Endothelial cell of umbilical vein (primary cell): ENCODE results near the gene MFNG. TPM values are rescaled to one million over a fixed set of nuclear protein-coding genes. Genes with fewer than 3 reads are reported as not detected.

ENCODE experiments used
- BruUV-seq: library from RNA; stranded (reverse); fragments of 400-500 nt; replicated peaks from 2 replicates; lab custom pipeline; 2021; lab: Mats Ljungman, UMichigan
- CTCF ChIA-PET: fragments of 300-600, 350-600 bp; sonication (Branson Sonifier 250); formaldehyde crosslinking; loops from one replicate; lab custom pipeline; 2021; ENCODE audit warnings: antibody characterized with exemption, inconsistent platforms; lab: Charles Lee
- POLR2A ChIA-PET: fragments of 300-600, 350-600 bp; sonication (Branson Sonifier 250); formaldehyde crosslinking; loops from one replicate; lab custom pipeline; 2021; ENCODE audit warnings: antibody characterized with exemption, inconsistent platforms; lab: Charles Lee
- DNase-seq: peaks from one replicate; pipeline ENCODE4 v3.0.0-alpha.2; 2011; ENCODE audit warnings: low read depth, low spot score
- FAIRE-seq: peaks from 2 replicates; lab custom pipeline; 2011; peaks lifted over from hg19 to GRCh38; lab: Jason Lieb, UNC
- H2AFZ ChIP-seq: 2 replicates; pipeline ENCODE4 v1.6.0; 2012; ENCODE audit warnings: low read depth, low read length, control low read depth, inconsistent platforms
- H3K27ac ChIP-seq: 2 replicates; pipeline ENCODE4 v1.5.1; 2011; ENCODE audit warnings: low read depth, mild to moderate bottlenecking, control low read depth, low read length, moderate library complexity; ENCODE audit not compliant: insufficient read depth
- H3K27me3 ChIP-seq, 2 experiments: 2 replicates each; pipeline versions ENCODE4 v1.6.0 to v1.6.1; 2011; ENCODE audit warnings: low read length in 2 of 2, mixed read lengths in 1 of 2; ENCODE audit not compliant: control insufficient read depth in 2 of 2, insufficient read depth in 2 of 2
- H3K36me3 ChIP-seq, 2 experiments: 2 replicates in 1 of 2; 3 replicates in 1 of 2; pipeline ENCODE4 v1.5.1; 2011; ENCODE audit warnings: low read length in 2 of 2, mild to moderate bottlenecking in 1 of 2, moderate library complexity in 1 of 2; ENCODE audit not compliant: control insufficient read depth in 2 of 2, insufficient read depth in 2 of 2; ENCODE audit errors: extremely low read depth in 1 of 2
- H3K4me1 ChIP-seq: 3 replicates; pipeline ENCODE4 v1.5.1; 2011; ENCODE audit warnings: mild to moderate bottlenecking, low read length; ENCODE audit not compliant: control insufficient read depth, insufficient read depth; ENCODE audit errors: extremely low read depth
- H3K4me2 ChIP-seq: 2 replicates; pipeline ENCODE4 v1.6.1; 2011; ENCODE audit warnings: low read length, control low read depth, mixed read lengths; ENCODE audit not compliant: insufficient read depth
- H3K4me3 ChIP-seq, 3 experiments: fragments of 200-600 bp in 1 of 3; sonication (generic), shearing (Covaris generic) in 1 of 3; replicated peaks in 1 of 3; 2 replicates each; pipeline ENCODE4 v1.5.1; 2011 to 2016; ENCODE audit warnings: control low read depth in 3 of 3, low read length in 3 of 3, mild to moderate bottlenecking in 2 of 3, inconsistent platforms in 1 of 3, low read depth in 1 of 3, moderate library complexity in 1 of 3; ENCODE audit not compliant: insufficient read depth in 1 of 3
- H3K79me2 ChIP-seq: 2 replicates; pipeline ENCODE4 v1.6.0; 2012; ENCODE audit warnings: low read length, inconsistent platforms; ENCODE audit not compliant: control insufficient read depth, insufficient read depth
- H3K9ac ChIP-seq: replicated peaks from 2 replicates; pipeline ENCODE3; 2011; ENCODE audit warnings: low read length, control low read depth; ENCODE audit not compliant: insufficient read depth; ENCODE audit errors: extremely low read depth
- H3K9me1 ChIP-seq: replicated peaks from 3 replicates; pipeline ENCODE4 v1.6.0; 2011; ENCODE audit warnings: mild to moderate bottlenecking, low read length; ENCODE audit not compliant: control insufficient read depth, insufficient read depth; ENCODE audit errors: extremely low read depth
- H3K9me3 ChIP-seq: replicated peaks from 2 replicates; pipeline ENCODE4 v1.5.1; 2012; ENCODE audit warnings: low read length, inconsistent platforms; ENCODE audit not compliant: control insufficient read depth, insufficient read depth
- H4K20me1 ChIP-seq: replicated peaks from 2 replicates; pipeline ENCODE3; 2011; ENCODE audit warnings: mild to moderate bottlenecking, low read length; ENCODE audit not compliant: control insufficient read depth, insufficient read depth; ENCODE audit errors: extremely low read depth
- EZH2 ChIP-seq: IDR thresholded peaks from 2 replicates; pipeline ENCODE4 v1.6.1; 2012; ENCODE audit warnings: borderline replicate concordance, low read depth, mild to moderate bottlenecking, moderate library complexity, low read length, inconsistent platforms; ENCODE audit not compliant: severe bottlenecking
- FOS ChIP-seq: IDR thresholded peaks from 2 replicates; pipeline ENCODE4 v1.6.1; 2011; ENCODE audit warnings: mild to moderate bottlenecking, low read length, moderate library complexity, borderline replicate concordance; ENCODE audit not compliant: insufficient read depth
- GATA2 ChIP-seq: IDR thresholded peaks from 2 replicates; pipeline ENCODE4 v1.7.0; 2011; ENCODE audit warnings: low read depth, mild to moderate bottlenecking, moderate library complexity, mixed read lengths, low read length; ENCODE audit not compliant: insufficient read length, insufficient read depth
- JUN ChIP-seq: IDR thresholded peaks from 2 replicates; pipeline ENCODE4 v1.6.1; 2011; ENCODE audit warnings: borderline replicate concordance, low read depth; ENCODE audit not compliant: insufficient read length, insufficient read depth
- MAX ChIP-seq: IDR thresholded peaks from 2 replicates; pipeline ENCODE4 v1.6.1; 2011; ENCODE audit not compliant: insufficient read depth, insufficient read length
- MYC ChIP-seq: IDR thresholded peaks from one replicate; pipeline ENCODE4 v1.6.1; 2011; ENCODE audit warnings: mild to moderate bottlenecking, low read depth, low read length
- POLR2A ChIP-seq: IDR thresholded peaks from 2 replicates; pipeline ENCODE4 v1.6.1; 2012; ENCODE audit warnings: low read depth, mild to moderate bottlenecking, control low read depth, low read length
- POLR2AphosphoS5 ChIP-seq: IDR thresholded peaks from 2 replicates; pipeline ENCODE4 v1.6.1; 2012; ENCODE audit warnings: low read depth, mild to moderate bottlenecking, control low read depth, low read length, moderate library complexity; ENCODE audit not compliant: insufficient read depth
- dilution Hi-C: fragments of 300-500 bp; cut with MboI; formaldehyde crosslinking; loops from one replicate; pipeline ENCODE4 v1.15.0; 2019; ENCODE audit warnings: low sequenced_read_pairs; ENCODE audit not compliant: extremely low pct_ligation_motif_present
- intact Hi-C: fragments of 100-400 bp; cut with micrococcal nuclease; formaldehyde crosslinking; loops from one replicate; pipeline ENCODE4 v1.10.0; 2022
- polyA plus RNA-seq, 4 experiments: library from polyadenylated mRNA; depleted of rRNA in 3 of 4; stranded (reverse) in 3 of 4; unstranded in 1 of 4; fragments of >200 nt; gene quantifications; 2 replicates each; pipeline versions ENCODE4 v1.2.1 to v1.2.3, GENCODE V29; 2011 to 2012; ENCODE audit warnings: missing spikeins in 1 of 4
- total RNA-seq: library from RNA; stranded (reverse); gene quantifications from 2 replicates; pipeline ENCODE4 v1.2.3, GENCODE V29; 2021
- TF ChIP-seq, protein P1 (sequence below), 2 donors: IDR thresholded peaks; 1 replicate in 1 of 2; 2 replicates in 1 of 2; pipeline ENCODE4 v1.5.1; 2011; ENCODE audit warnings: low read length in 2 of 2, mild to moderate bottlenecking in 2 of 2, moderate library complexity in 2 of 2, control low read depth in 1 of 2, inconsistent platforms in 1 of 2, low read depth in 1 of 2; ENCODE audit not compliant: insufficient read depth in 1 of 2; ENCODE audit errors: extremely low read depth in 1 of 2

The MFNG gene
- total and polyA plus RNA-seq, 2 donors (not counting 3 experiments of a cell fraction or from before 2014, with no cell fraction given): 188 to 257 TPM

DNA sequence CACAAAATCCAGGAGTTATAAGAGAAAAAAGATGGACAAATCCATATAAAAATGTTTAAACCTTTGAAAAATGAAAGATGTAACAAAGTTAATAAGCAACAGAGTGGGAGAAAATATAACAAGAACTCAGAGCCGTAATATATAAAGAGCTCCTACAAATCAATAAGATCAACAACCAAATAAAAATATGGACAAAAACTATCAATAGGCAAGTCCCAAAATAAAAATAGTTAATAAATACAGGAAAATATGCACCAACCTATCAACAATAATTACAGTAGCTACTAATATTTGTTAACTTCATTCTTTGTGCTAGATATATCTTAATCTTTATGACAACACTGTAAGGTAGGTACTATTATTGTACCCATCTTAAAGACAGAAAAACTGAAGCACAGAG is 30.3 kb upstream of the MFNG start:
- ChIA-PET CTCF (interaction anchor here (1.1 to 1.2 kb wide), 2 partner anchors 30 to 76 kb away, joined by 3 read pairs; partner anchors contain the start of gene MFNG), POLR2A (no interaction called here)
- no TSS peak for BruUV-seq
- intact Hi-C loops: no loop called here
- H3K9me3 ChIP-seq: no peaks in the 10 kb centered on the region
- H3K4me2 ChIP-seq: no peak overlapping the region
- peaks cover 21% of the 10 kb centered on the region for H3K4me1 ChIP-seq
- TF ChIP-seq POLR2AphosphoS5: no peak
- no peak for TF ChIP-seq POLR2A
- no peak for TF ChIP-seq MYC
- TF ChIP-seq MAX: no peak
- TF ChIP-seq, protein P1, sequence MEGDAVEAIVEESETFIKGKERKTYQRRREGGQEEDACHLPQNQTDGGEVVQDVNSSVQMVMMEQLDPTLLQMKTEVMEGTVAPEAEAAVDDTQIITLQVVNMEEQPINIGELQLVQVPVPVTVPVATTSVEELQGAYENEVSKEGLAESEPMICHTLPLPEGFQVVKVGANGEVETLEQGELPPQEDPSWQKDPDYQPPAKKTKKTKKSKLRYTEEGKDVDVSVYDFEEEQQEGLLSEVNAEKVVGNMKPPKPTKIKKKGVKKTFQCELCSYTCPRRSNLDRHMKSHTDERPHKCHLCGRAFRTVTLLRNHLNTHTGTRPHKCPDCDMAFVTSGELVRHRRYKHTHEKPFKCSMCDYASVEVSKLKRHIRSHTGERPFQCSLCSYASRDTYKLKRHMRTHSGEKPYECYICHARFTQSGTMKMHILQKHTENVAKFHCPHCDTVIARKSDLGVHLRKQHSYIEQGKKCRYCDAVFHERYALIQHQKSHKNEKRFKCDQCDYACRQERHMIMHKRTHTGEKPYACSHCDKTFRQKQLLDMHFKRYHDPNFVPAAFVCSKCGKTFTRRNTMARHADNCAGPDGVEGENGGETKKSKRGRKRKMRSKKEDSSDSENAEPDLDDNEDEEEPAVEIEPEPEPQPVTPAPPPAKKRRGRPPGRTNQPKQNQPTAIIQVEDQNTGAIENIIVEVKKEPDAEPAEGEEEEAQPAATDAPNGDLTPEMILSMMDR (IDR thresholded peaks at IDR 0.05; ENCODE audit: extremely low read depth in 1 of 2, insufficient read depth in 1 of 2, low read depth in 1 of 2, low read length in 2 of 2): no peak
- no peak for TF ChIP-seq JUN
- TF ChIP-seq GATA2: no peak
- no peak for TF ChIP-seq FOS
- TF ChIP-seq EZH2: no peak
- H3K4me3 ChIP-seq: no peak overlapping the region
- H3K27ac ChIP-seq: no peak overlapping the region
- H3K79me2 ChIP-seq: peaks cover 31% of the 10 kb centered on the region
- H4K20me1 ChIP-seq: no peaks in the 10 kb centered on the region
- H3K27me3 ChIP-seq: no peaks in the 10 kb centered on the region
- dilution Hi-C loops: no loop called here
- DNase-seq: no peak
- peaks cover 12 to 16% of the 10 kb centered on the region in 2 experiments for H3K36me3 ChIP-seq
- H3K9me1 ChIP-seq: no peaks in the 10 kb centered on the region
- H3K9ac ChIP-seq: no peak overlapping the region
- FAIRE-seq: no peak
- H2AFZ ChIP-seq: no peak overlapping the region
